Right lobe of liver (tissue), 6 donors: ENCODE measurements around the gene CCDC61. TPM values are rescaled to one million over a fixed set of nuclear protein-coding genes. Genes with fewer than 3 reads are reported as not detected.

ENCODE experiments used
- ATAC-seq, 4 donors: fragments of 200-7000 bp; cut with Tn5 transposase; one replicate each; pipeline ENCODE4 v1.9.1; 2020; ENCODE audit warnings: mild to moderate bottlenecking in 4 of 4, moderate library complexity in 4 of 4
- DNase-seq, 3 donors: peaks; one replicate each; pipeline ENCODE4 v3.0.0-alpha.2; 2020
- H3K27ac ChIP-seq, 3 donors: fragments of 200-600 bp; one replicate each; pipeline ENCODE4 v1.8.0; 2022
- H3K27me3 ChIP-seq, 2 donors: fragments of 200-600 bp; one replicate each; pipeline ENCODE4 v1.8.0; 2022
- H3K36me3 ChIP-seq, 4 donors: fragments of 200-600 bp; sonication (generic) in 1 of 4; one replicate each; pipeline versions ENCODE4 v1.5.1 to v1.8.0; 2017 to 2022; ENCODE audit warnings: control low read depth in 1 of 4
- H3K4me1 ChIP-seq, 4 donors: fragments of 200-600 bp; sonication (generic) in 1 of 4; one replicate each; pipeline versions ENCODE4 v1.5.1 to v1.8.0; 2017 to 2022; ENCODE audit warnings: control low read depth in 1 of 4
- H3K4me3 ChIP-seq, 3 donors: fragments of 200-600 bp; one replicate each; pipeline ENCODE4 v1.8.0; 2022
- H3K9me3 ChIP-seq, 4 donors: fragments of 200-600 bp; sonication (generic) in 1 of 4; one replicate each; pipeline versions ENCODE4 v1.5.1 to v1.8.0; 2017 to 2022; ENCODE audit warnings: control low read depth in 1 of 4
- CTCF ChIP-seq, 4 donors: fragments of 200-600 bp in 3 of 4; fragments of 450-650 bp in 1 of 4; IDR thresholded peaks; one replicate each; pipeline versions ENCODE4 v1.5.1 to v1.8.0; 2016 to 2022; ENCODE audit warnings: antibody characterized with exemption in 4 of 4, mild to moderate bottlenecking in 2 of 4
- POLR2A ChIP-seq: fragments of 450-650 bp; IDR thresholded peaks from one replicate; pipeline ENCODE4 v1.6.1; 2017; ENCODE audit warnings: antibody characterized with exemption, mild to moderate bottlenecking
- WGBS: methylation state at CpG from one replicate; pipeline ENCODE4 v1.1.6; 2018; ENCODE audit warnings: low coverage, low lambda C conversion rate; ENCODE audit not compliant: insufficient coverage; ENCODE audit errors: missing lambda C conversion rate; 5-methylcytosine and 5-hydroxymethylcytosine counted together
- intact Hi-C, 2 donors: fragments of 100-400 bp; cut with DNase I; formaldehyde crosslinking; loops; one replicate each; pipeline versions ENCODE4 v1.11.2 to v1.14.1; 2022
- total RNA-seq, 6 experiments: library from RNA; depleted of rRNA in 2 of 6; stranded (reverse); fragments of >200 nt in 2 of 6; fragmentation: NEBNext Ultra II Directional in 3 of 6; extraction: Animal tissue kit (Norgen Biotek cat#: 25700) in 3 of 6; gene quantifications; one replicate each; pipeline versions ENCODE4 v1.1.0 to v1.2.4, GENCODE V29; 2016 to 2023
- donor health status: DM: no; HTN: yes; CAD: no.
- donor health status: DM: no; HTN: no; CAD: no.
- donor health status: DM: no; HTN: no; CAD: no.
- donor health status: DM: no; HTN: yes; CAD: no.
- donor health status: DM: no; HTN: yes; CAD: no.

Gene CCDC61
- total RNA-seq, 6 experiments from 2014 or later: 5.8 to 9.7 (median 8.1) TPM

GRCh38 chr19:45967246-45967645, 28.0 kb upstream of the CCDC61 start:
- WGBS: 6% methylated on average over 6 of the region's 7 CpGs
- Histone ChIP-seq H3K9me3 (no peaks in the 10 kb centered on the region), H3K4me3 (no peak overlapping the region), H3K27ac (no peak overlapping the region), H3K36me3 (no peaks in the 10 kb centered on the region), H3K4me1 (no peaks in the 10 kb centered on the region), H3K27me3 (no peaks in the 10 kb centered on the region)
- no peak for DNase-seq
- TF ChIP-seq CTCF (IDR thresholded peaks at IDR 0.05) (no peak), POLR2A (no peak)
- no peak for ATAC-seq
- intact Hi-C loops: no loop called here

- Histone ChIP-seq H3K27me3 (peaks cover 0 to 5% of the 10 kb centered on the region in 2 donors), H3K27ac (no peak overlapping the region), H3K9me3 (no peaks in the 10 kb centered on the region), H3K4me1 (no peaks in the 10 kb centered on the region), H3K36me3 (no peaks in the 10 kb centered on the region), H3K4me3 (no peak overlapping the region)
- intact Hi-C loops: no loop called here
- DNase-seq: no peak
- ATAC-seq: no peak
- TF ChIP-seq POLR2A (no peak), CTCF (IDR thresholded peaks at IDR 0.05) (no peak)
- WGBS: 54% methylated on average over 5 of the region's 9 CpGs
Observed at GRCh38 chr19:45968626-45969025, 26.6 kb upstream of the CCDC61 start.

DNA sequence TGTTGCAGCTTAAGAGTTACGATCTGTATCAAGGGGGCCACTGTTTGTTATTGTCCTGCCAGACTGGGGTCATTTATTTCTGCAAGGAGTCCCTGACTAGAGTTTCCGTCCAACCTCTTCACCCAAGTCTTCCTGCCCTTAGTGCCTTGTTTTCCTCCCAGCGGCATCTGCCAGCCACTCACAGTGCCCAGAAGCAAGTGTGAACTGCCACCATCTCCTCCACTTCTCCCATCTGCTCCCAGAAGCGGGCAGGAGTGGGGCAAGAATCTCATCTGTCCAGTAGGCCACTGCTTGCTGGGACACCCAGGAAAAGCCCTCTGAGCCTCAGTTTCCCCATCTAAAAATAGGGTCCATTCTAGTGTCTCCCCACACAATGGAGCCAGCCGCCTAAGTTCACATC, 25.6 kb upstream of the CCDC61 start:
- Histone ChIP-seq H3K36me3 (no peaks in the 10 kb centered on the region), H3K27me3 (peaks cover 4 to 5% of the 10 kb centered on the region in 2 donors), H3K9me3 (no peaks in the 10 kb centered on the region), H3K4me3 (no peak overlapping the region), H3K27ac (no peak overlapping the region), H3K4me1 (no peaks in the 10 kb centered on the region)
- no peak for ATAC-seq
- intact Hi-C loops: no loop called here
- 52% methylated on average over 2 of the region's 5 CpGs for WGBS
- DNase-seq: no peak
- TF ChIP-seq CTCF (IDR thresholded peaks at IDR 0.05) (no peak), POLR2A (no peak)

DNA sequence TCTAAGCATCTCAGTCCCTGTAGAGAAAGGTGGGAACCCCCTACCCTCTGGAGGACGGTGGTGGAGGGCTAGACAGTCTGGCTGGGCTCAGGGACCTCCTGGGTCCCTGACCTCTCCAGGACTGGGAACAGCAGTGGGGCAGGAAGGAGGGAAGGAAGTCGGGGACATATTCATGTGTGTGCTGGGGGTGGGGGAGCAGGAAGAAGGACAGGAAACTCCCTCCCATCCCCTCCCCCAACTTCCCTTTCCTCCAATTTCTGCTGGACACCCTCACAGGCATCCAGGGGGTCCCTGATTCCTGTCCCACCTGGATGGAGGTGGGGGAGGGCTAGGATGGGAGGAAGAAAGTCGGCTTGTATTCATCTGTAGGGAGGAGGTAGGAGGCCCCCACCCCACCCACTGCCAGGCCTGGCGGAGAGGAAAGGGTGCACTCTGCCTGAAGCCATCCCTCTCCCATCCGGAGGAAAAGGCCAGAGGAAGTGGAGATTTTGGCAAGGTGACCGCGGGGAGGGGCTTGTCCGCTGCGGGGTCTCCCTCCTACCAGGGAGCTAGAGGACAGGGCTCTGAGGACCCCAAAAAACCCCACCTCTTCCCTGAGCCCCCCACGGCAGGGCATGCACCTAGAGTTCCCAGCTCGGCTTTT, 23.9 kb upstream of the CCDC61 start:
- 0% methylated on average over 4 of the region's 11 CpGs for WGBS
- no peaks in the 10 kb centered on the region for H3K9me3 ChIP-seq
- peak; percentile 16 to 38 (median 32) for ATAC-seq
- no peak overlapping the region for H3K4me3 ChIP-seq
- intact Hi-C loops: no loop called here
- DNase-seq: no peak
- no peaks in the 10 kb centered on the region for H3K36me3 ChIP-seq
- no peaks in the 10 kb centered on the region for H3K4me1 ChIP-seq
- TF ChIP-seq CTCF (IDR thresholded peaks at IDR 0.05) (no peak), POLR2A (no peak)
- H3K27me3 ChIP-seq: peaks cover 4 to 5% of the 10 kb centered on the region in 2 donors
- H3K27ac ChIP-seq: no peak overlapping the region
